ENCODE measurements around the gene NAV2.

Gene NAV2

DNA sequence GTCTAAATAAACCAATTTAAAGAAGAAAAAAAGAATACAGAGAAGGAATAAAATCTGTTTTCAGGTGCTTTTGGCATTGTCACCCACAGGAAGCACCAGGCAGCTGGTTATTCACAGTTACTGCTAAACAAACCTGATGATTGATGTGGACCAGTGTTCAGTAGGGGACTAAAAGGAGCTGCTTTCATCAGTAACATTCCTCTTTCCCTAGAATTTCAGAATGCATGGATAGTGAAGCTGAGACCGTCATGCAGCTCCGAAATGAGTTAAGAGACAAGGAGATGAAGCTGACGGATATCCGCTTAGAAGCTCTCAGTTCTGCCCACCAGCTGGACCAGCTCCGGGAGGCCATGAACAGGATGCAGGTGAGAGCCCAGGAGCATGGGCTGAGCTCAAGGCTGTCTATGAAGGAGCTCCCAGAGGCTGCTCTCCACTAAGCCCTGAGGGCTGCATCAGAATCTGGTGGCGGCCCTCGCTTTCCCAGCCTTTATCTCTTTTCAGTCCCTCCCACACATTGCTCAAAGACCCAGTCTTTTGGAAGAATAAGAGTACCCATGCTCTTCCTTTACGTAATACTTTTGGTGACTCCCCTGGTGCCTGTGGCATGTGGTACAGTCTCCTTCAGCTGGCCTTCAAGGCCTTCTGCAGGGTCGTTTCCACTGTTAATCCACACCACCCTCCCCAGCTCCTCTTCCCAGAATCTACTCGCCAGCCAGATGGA, 378.2 kb downstream of the NAV2 start:
- DNase-seq (ENCODE audit: low read depth), result no peak
- TF ChIP-seq CTCF (conservative IDR thresholded peaks at IDR 0.05; ENCODE audit: low read depth, low read length), result no peak
- H3K4me3 ChIP-seq (ENCODE audit: low read depth, low read length), result no peak overlapping the region

DNA sequence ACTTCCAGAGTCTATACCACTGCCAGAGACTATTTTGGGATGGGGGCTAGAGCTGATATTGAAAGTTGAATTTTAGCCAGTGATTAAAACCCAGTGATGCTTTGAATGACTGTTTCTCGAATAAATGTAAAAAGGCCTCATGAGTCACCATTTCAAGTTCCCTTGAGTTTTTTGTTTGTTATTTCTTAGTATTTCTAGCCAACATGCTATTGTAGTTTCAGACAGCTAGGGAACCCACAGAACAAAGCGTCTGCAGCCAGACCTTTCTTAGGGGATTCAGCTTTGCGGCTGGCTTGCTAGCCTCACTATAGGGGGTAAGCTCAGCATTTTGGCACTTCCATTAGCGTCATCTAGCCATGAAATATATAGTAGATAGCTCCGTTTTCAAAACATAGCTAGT, 381.1 kb downstream of the NAV2 start:
- peak; percentile 84 for DNase-seq (ENCODE audit: low read depth)
- peak; percentile 26 for TF ChIP-seq CTCF (conservative IDR thresholded peaks at IDR 0.05; ENCODE audit: low read depth, low read length)
- no peak overlapping the region for H3K4me3 ChIP-seq (ENCODE audit: low read depth, low read length)

GRCh38 chr11:20095189-20095588, 382.6 kb downstream of the NAV2 start:
- no peak for TF ChIP-seq CTCF (conservative IDR thresholded peaks at IDR 0.05; ENCODE audit: low read depth, low read length)
- no peak overlapping the region for H3K4me3 ChIP-seq (ENCODE audit: low read depth, low read length)
- no peak for DNase-seq (ENCODE audit: low read depth)

GRCh38 chr11:20097319-20098221, 384.9 kb downstream of the NAV2 start:
- peak; percentile 83 for DNase-seq (ENCODE audit: low read depth)
- no peak overlapping the region for H3K4me3 ChIP-seq (ENCODE audit: low read depth, low read length)
- no peak for TF ChIP-seq CTCF (conservative IDR thresholded peaks at IDR 0.05; ENCODE audit: low read depth, low read length)

GRCh38 chr11:20099527-20099926, 386.9 kb downstream of the NAV2 start:
- DNase-seq (ENCODE audit: low read depth), result no peak
- no peak overlapping the region for H3K4me3 ChIP-seq (ENCODE audit: low read depth, low read length)
- no peak for TF ChIP-seq CTCF (conservative IDR thresholded peaks at IDR 0.05; ENCODE audit: low read depth, low read length)

GRCh38 chr11:20102397-20102796, 389.8 kb downstream of the NAV2 start:
- DNase-seq (ENCODE audit: low read depth), result no peak
- no peak overlapping the region for H3K4me3 ChIP-seq (ENCODE audit: low read depth, low read length)
- no peak for TF ChIP-seq CTCF (conservative IDR thresholded peaks at IDR 0.05; ENCODE audit: low read depth, low read length)
